ENCODE data around the gene SORL1-AS1.

DNA sequence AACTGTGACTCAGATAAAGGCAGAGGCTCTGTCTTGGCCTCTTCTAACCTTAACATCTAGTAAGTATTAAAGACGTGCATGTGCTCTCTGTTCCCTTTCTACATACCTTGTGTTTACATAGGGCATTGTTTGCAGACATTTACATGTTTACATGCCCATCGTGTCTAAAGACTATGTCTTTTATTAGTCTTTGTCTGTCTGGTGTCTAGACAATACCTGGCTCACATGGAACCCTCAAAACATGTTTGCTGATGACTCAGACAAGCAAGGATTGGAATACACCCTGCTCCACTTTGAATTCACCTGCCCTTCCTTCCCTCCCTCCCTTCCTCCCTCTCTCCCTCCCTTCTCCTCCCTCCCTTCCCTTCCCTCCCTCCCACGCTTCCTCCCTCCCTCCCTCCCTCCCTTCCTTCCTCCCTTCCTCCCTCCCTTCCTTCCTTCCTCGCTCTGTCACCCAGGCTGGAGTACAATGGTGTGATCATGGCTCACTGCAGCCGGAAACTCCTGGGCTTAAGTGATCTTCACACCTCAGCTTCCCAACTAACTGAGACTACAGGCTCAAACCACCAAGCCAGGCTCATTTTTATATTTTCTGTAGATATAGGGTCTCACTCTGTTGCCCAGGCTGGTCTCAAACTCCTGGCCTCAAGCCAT, 23.7 kb upstream of the SORL1-AS1 start:
- TF ChIP-seq GABPA (IDR thresholded peaks at IDR 0.05; ENCODE audit: low read depth) (no peak), RAD21 (IDR thresholded peaks at IDR 0.05; ENCODE audit: insufficient read depth, low read depth, low read length) (no peak), CREM (IDR thresholded peaks at IDR 0.05; ENCODE audit: low read depth) (no peak), SIX5 (IDR thresholded peaks at IDR 0.05; ENCODE audit: low read depth, low read length, severe bottlenecking) (no peak)
- TF ChIP-seq, protein P1, sequence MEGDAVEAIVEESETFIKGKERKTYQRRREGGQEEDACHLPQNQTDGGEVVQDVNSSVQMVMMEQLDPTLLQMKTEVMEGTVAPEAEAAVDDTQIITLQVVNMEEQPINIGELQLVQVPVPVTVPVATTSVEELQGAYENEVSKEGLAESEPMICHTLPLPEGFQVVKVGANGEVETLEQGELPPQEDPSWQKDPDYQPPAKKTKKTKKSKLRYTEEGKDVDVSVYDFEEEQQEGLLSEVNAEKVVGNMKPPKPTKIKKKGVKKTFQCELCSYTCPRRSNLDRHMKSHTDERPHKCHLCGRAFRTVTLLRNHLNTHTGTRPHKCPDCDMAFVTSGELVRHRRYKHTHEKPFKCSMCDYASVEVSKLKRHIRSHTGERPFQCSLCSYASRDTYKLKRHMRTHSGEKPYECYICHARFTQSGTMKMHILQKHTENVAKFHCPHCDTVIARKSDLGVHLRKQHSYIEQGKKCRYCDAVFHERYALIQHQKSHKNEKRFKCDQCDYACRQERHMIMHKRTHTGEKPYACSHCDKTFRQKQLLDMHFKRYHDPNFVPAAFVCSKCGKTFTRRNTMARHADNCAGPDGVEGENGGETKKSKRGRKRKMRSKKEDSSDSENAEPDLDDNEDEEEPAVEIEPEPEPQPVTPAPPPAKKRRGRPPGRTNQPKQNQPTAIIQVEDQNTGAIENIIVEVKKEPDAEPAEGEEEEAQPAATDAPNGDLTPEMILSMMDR (IDR thresholded peaks at IDR 0.05 in 2 of 3, conservative IDR thresholded peaks at IDR 0.05 in 1 of 3; ENCODE audit: control insufficient read depth in 2 of 3, extremely low read depth in 1 of 3, insufficient read depth in 1 of 3, low read depth in 3 of 3, low read length in 3 of 3) = no peak
- TF ChIP-seq, protein P2, sequence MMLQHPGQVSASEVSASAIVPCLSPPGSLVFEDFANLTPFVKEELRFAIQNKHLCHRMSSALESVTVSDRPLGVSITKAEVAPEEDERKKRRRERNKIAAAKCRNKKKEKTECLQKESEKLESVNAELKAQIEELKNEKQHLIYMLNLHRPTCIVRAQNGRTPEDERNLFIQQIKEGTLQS (IDR thresholded peaks at IDR 0.05; ENCODE audit: borderline replicate concordance, extremely low read depth, low read depth, low read length) = no peak
